ENCODE measurements around the gene LRRC74B. TPM values are rescaled to one million over a fixed set of nuclear protein-coding genes. Genes with fewer than 3 reads are reported as not detected.

The LRRC74B gene
- polyA plus RNA-seq, 3 donors = not detected

DNA sequence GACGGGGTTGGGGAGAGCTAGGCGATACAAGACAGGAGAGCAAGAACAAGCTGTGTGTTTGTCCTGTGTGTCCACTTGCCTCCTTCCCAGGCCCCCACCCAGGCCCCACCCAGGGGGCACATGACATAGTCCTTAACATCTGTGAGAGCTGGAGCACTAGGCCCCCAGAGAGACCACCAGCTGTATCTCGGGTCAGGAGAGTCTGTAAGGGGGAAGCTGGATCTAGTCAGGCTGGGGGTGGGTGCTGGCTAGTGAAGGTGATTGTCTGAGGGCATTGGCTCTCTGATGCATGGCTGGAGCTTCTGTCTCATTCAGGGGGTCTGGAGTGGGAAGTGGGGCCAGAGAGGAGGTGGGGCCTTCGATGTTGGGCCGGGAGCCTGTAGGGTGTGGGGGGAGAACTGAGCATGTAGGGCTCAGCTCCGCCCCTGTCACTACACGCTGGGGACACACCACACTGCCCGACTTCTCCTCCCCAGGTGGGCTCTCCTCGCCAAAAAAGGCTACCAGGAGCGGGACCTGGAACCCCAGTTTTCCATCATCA is 30.2 kb upstream of the LRRC74B start:
- peaks cover 13% of the 10 kb centered on the region for H3K4me1 Mint-ChIP-seq
- H3K9me3 Mint-ChIP-seq = peaks cover 0 to 5% (median 0%) of the 10 kb centered on the region in 7 donors
- no peak overlapping the region for H2AFZ ChIP-seq (ENCODE audit: insufficient read depth, low read depth, low read length, poor library complexity, severe bottlenecking)
- WGBS (ENCODE audit: insufficient coverage) = 100% methylated on average over 1 of the region's 10 CpGs
- no peaks in the 10 kb centered on the region for H3K36me3 ChIP-seq (replicated peaks in 1 of 2; ENCODE audit: control insufficient read depth in 1 of 2, insufficient read depth in 2 of 2, low read length in 2 of 2)
- no peaks in the 10 kb centered on the region for H3K79me2 ChIP-seq (ENCODE audit: insufficient read depth, low read length)
- H3K4me3 ChIP-seq (replicated peaks in 1 of 3; ENCODE audit: low read depth in 2 of 3, low read length in 3 of 3) = no peak overlapping the region
- DNase-seq = no peak
- H4K20me1 ChIP-seq (ENCODE audit: insufficient read depth, low read length) = no peaks in the 10 kb centered on the region
- peaks cover 0 to 14% of the 10 kb centered on the region in 2 donors for H3K27me3 ChIP-seq (ENCODE audit: control insufficient read depth in 2 of 2, insufficient read depth in 2 of 2, low read length in 2 of 2)
- no peaks in the 10 kb centered on the region for H3K36me3 Mint-ChIP-seq
- peaks cover 15 to 19% of the 10 kb centered on the region in 2 donors for H3K4me1 ChIP-seq (ENCODE audit: control insufficient read depth in 1 of 2, insufficient read depth in 2 of 2, low read length in 2 of 2)
- no peak overlapping the region for H3K27ac ChIP-seq (ENCODE audit: low read depth in 1 of 2, low read length in 2 of 2)
- H3K4me2 ChIP-seq (replicated peaks; ENCODE audit: extremely low read depth, low read length, poor library complexity, severe bottlenecking) = no peak overlapping the region
- no peak overlapping the region for H3K9ac ChIP-seq (ENCODE audit: insufficient read depth, low read length, poor library complexity, severe bottlenecking)
- no peak overlapping the region for H3K4me3 Mint-ChIP-seq
- TF ChIP-seq, protein P1, sequence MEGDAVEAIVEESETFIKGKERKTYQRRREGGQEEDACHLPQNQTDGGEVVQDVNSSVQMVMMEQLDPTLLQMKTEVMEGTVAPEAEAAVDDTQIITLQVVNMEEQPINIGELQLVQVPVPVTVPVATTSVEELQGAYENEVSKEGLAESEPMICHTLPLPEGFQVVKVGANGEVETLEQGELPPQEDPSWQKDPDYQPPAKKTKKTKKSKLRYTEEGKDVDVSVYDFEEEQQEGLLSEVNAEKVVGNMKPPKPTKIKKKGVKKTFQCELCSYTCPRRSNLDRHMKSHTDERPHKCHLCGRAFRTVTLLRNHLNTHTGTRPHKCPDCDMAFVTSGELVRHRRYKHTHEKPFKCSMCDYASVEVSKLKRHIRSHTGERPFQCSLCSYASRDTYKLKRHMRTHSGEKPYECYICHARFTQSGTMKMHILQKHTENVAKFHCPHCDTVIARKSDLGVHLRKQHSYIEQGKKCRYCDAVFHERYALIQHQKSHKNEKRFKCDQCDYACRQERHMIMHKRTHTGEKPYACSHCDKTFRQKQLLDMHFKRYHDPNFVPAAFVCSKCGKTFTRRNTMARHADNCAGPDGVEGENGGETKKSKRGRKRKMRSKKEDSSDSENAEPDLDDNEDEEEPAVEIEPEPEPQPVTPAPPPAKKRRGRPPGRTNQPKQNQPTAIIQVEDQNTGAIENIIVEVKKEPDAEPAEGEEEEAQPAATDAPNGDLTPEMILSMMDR (IDR thresholded peaks at IDR 0.05) = no peak
- intact Hi-C loops (cut with micrococcal nuclease) = loop anchor here in 1 of 2 donors (10.0 kb wide), 1 partner anchor 131 kb away; no protein-coding TSS in a partner anchor
- peaks cover 10 to 45% (median 15%) of the 10 kb centered on the region in 3 donors for H3K27me3 Mint-ChIP-seq (ENCODE audit: low read depth in 3 of 3)
- no peaks in the 10 kb centered on the region for H3K9me3 ChIP-seq (replicated peaks in 1 of 2; ENCODE audit: control insufficient read depth in 1 of 2, insufficient read depth in 1 of 2, low read length in 2 of 2)
- H3K27ac Mint-ChIP-seq = peak overlapping the region in 2 of 7 donors; percentile 19 to 76

DNA sequence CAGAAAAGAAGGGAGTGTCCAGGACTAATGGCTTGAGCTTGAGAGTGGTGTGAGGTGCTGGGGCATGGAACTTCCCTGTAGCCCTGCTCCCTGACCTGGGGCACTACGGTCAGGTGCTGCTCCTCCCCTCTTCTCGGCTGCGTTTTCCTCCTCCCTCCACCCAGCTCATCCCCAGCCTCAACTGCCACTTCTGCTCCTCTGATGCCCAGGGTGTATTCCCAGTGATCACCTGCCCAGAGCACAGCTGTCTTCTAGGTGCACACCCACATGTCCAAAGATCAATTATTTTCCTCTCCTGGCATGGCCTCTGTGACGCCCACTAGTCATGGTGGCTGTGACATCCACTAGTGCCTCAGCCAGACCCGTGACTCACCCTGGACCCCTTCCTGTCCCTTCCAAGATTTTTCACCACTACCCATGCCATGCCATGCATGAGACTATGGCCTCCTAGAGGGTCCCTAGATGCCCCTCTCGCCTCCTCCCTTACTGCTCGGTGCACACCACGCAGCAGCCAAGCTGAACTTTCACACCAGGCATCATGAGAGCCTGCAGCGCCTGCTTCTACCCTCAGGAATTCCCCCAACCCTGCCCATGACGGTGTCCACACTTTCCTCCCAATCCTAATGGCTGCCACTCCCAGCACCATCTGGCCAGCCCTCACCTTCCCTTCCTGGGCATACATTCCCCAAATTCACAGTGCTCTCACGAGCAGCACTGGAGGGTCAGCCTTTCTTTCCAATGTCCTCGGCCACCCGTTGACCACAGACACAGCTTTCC is 28.9 kb upstream of the LRRC74B start:
- 87% methylated on average over 9 of the region's 13 CpGs for WGBS (ENCODE audit: insufficient coverage)
- intact Hi-C loops (cut with micrococcal nuclease) = loop anchor here in 1 of 2 donors (10.0 kb wide), 1 partner anchor 132 kb away; no protein-coding TSS in a partner anchor
- peak overlapping the region in 2 of 7 donors; percentile 15 to 32 for H3K27ac Mint-ChIP-seq
- peaks cover 15 to 19% of the 10 kb centered on the region in 2 donors for H3K4me1 ChIP-seq (ENCODE audit: control insufficient read depth in 1 of 2, insufficient read depth in 2 of 2, low read length in 2 of 2)
- H3K4me3 Mint-ChIP-seq = no peak overlapping the region
- peaks cover 0 to 14% of the 10 kb centered on the region in 2 donors for H3K27me3 ChIP-seq (ENCODE audit: control insufficient read depth in 2 of 2, insufficient read depth in 2 of 2, low read length in 2 of 2)
- DNase-seq = no peak
- no peak overlapping the region for H3K27ac ChIP-seq (ENCODE audit: low read depth in 1 of 2, low read length in 2 of 2)
- no peak overlapping the region for H3K4me2 ChIP-seq (replicated peaks; ENCODE audit: extremely low read depth, low read length, poor library complexity, severe bottlenecking)
- no peaks in the 10 kb centered on the region for H3K9me3 ChIP-seq (replicated peaks in 1 of 2; ENCODE audit: control insufficient read depth in 1 of 2, insufficient read depth in 1 of 2, low read length in 2 of 2)
- peaks cover 9 to 45% (median 21%) of the 10 kb centered on the region in 3 donors for H3K27me3 Mint-ChIP-seq (ENCODE audit: low read depth in 3 of 3)
- no peaks in the 10 kb centered on the region for H3K36me3 ChIP-seq (replicated peaks in 1 of 2; ENCODE audit: control insufficient read depth in 1 of 2, insufficient read depth in 2 of 2, low read length in 2 of 2)
- TF ChIP-seq, protein P1 (IDR thresholded peaks at IDR 0.05) = no peak
- no peaks in the 10 kb centered on the region for H3K36me3 Mint-ChIP-seq
- H3K9ac ChIP-seq (ENCODE audit: insufficient read depth, low read length, poor library complexity, severe bottlenecking) = no peak overlapping the region
- no peak overlapping the region for H2AFZ ChIP-seq (ENCODE audit: insufficient read depth, low read depth, low read length, poor library complexity, severe bottlenecking)
- H3K9me3 Mint-ChIP-seq = peaks cover 0 to 5% (median 0%) of the 10 kb centered on the region in 7 donors
- H3K4me3 ChIP-seq (replicated peaks in 1 of 3; ENCODE audit: low read depth in 2 of 3, low read length in 3 of 3) = no peak overlapping the region
- H3K4me1 Mint-ChIP-seq = peaks cover 13% of the 10 kb centered on the region
- no peaks in the 10 kb centered on the region for H4K20me1 ChIP-seq (ENCODE audit: insufficient read depth, low read length)
- H3K79me2 ChIP-seq (ENCODE audit: insufficient read depth, low read length) = no peaks in the 10 kb centered on the region

Data from CD14-positive monocyte (primary cell).